Trophoblast cell (in vitro differentiated cells and primary cell): ENCODE data around the gene TNFRSF14.
"Not testable (repeated sequence)": the region's sequence is repeated elsewhere in the genome, so short reads cannot be mapped to it uniquely, and the experiment has no call there.

Experiments used
- DNase-seq, 2 donors: peaks; one replicate each; pipeline ENCODE4 v3.0.0-alpha.2; 2016
- H2AFZ ChIP-seq: 2 replicates; pipeline ENCODE4 v1.6.1; 2013; ENCODE audit warnings: low read length, moderate library complexity, mild to moderate bottlenecking; ENCODE audit not compliant: insufficient read depth, poor library complexity
- H2AK5ac ChIP-seq: 2 replicates; pipeline ENCODE4 v1.6.1; 2013; ENCODE audit warnings: mild to moderate bottlenecking, low read length
- H2BK120ac ChIP-seq: 2 replicates; pipeline ENCODE4 v1.6.1; 2013; ENCODE audit warnings: low read length, mild to moderate bottlenecking, moderate library complexity; ENCODE audit not compliant: insufficient read depth, poor library complexity
- H2BK12ac ChIP-seq: 2 replicates; pipeline ENCODE4 v1.6.1; 2013; ENCODE audit warnings: mild to moderate bottlenecking, low read length, moderate library complexity
- H2BK5ac ChIP-seq: 2 replicates; pipeline ENCODE4 v1.6.1; 2013; ENCODE audit warnings: low read length, low read depth, moderate library complexity, mild to moderate bottlenecking; ENCODE audit not compliant: poor library complexity
- H3K14ac ChIP-seq: 2 replicates; pipeline ENCODE4 v1.6.1; 2013; ENCODE audit warnings: mild to moderate bottlenecking, low read length
- H3K18ac ChIP-seq: 2 replicates; pipeline ENCODE4 v1.6.1; 2013; ENCODE audit warnings: mild to moderate bottlenecking, low read length
- H3K23ac ChIP-seq: 2 replicates; pipeline ENCODE4 v1.6.1; 2013; ENCODE audit warnings: low read length
- H3K27ac ChIP-seq: 2 replicates; pipeline ENCODE4 v1.5.1; 2013; ENCODE audit warnings: low read depth, mild to moderate bottlenecking, inconsistent platforms, low read length, moderate library complexity
- H3K27me3 ChIP-seq: 2 replicates; pipeline ENCODE4 v1.6.1; 2013; ENCODE audit warnings: inconsistent platforms, mild to moderate bottlenecking, low read length, moderate library complexity; ENCODE audit not compliant: insufficient read depth
- H3K36me3 ChIP-seq, 2 experiments: 1 replicate in 1 of 2; 2 replicates in 1 of 2; pipeline ENCODE4 v1.6.1; 2013; ENCODE audit warnings: low read length in 2 of 2, mild to moderate bottlenecking in 2 of 2, moderate library complexity in 1 of 2; ENCODE audit not compliant: insufficient read depth in 2 of 2, control insufficient read depth in 1 of 2
- H3K4ac ChIP-seq: 2 replicates; pipeline ENCODE4 v1.6.1; 2013; ENCODE audit warnings: low read depth, mild to moderate bottlenecking, low read length, moderate library complexity
- H3K4me1 ChIP-seq, 2 experiments: 1 replicate in 1 of 2; 2 replicates in 1 of 2; pipeline ENCODE4 v1.6.1; 2013; ENCODE audit warnings: low read length in 2 of 2, mild to moderate bottlenecking in 2 of 2, moderate library complexity in 1 of 2; ENCODE audit not compliant: insufficient read depth in 2 of 2, control insufficient read depth in 1 of 2
- H3K4me2 ChIP-seq: 2 replicates; pipeline ENCODE4 v1.6.1; 2013; ENCODE audit warnings: inconsistent platforms, mild to moderate bottlenecking, low read length, moderate library complexity
- H3K4me3 ChIP-seq: 2 replicates; pipeline ENCODE4 v1.5.1; 2013; ENCODE audit warnings: mild to moderate bottlenecking, low read depth, low read length, inconsistent platforms
- H3K79me1 ChIP-seq: one replicate; pipeline ENCODE4 v1.6.1; 2013; ENCODE audit warnings: low read length
- H3K79me2 ChIP-seq: 2 replicates; pipeline ENCODE4 v1.6.1; 2013; ENCODE audit warnings: low read length, mild to moderate bottlenecking; ENCODE audit not compliant: control insufficient read depth, insufficient read depth, poor library complexity
- H3K9ac ChIP-seq: 2 replicates; pipeline ENCODE4 v1.6.1; 2013; ENCODE audit warnings: mild to moderate bottlenecking, low read length
- H3K9me3 ChIP-seq: 2 replicates; pipeline ENCODE4 v1.6.1; 2013; ENCODE audit warnings: low read depth, mild to moderate bottlenecking, control low read depth, inconsistent platforms, low read length; ENCODE audit not compliant: insufficient read depth
- H4K12ac ChIP-seq: 2 replicates; pipeline ENCODE4 v1.6.1; 2013; ENCODE audit warnings: low read depth, mild to moderate bottlenecking, low read length, moderate library complexity
- H4K8ac ChIP-seq: 2 replicates; pipeline ENCODE4 v1.6.1; 2013; ENCODE audit warnings: low read depth, mild to moderate bottlenecking, low read length, moderate library complexity
- H4K91ac ChIP-seq: one replicate; pipeline ENCODE4 v1.6.1; 2013; ENCODE audit warnings: low read depth, mild to moderate bottlenecking, low read length, moderate library complexity
- WGBS: extraction: QIAGEN DNeasy Blood & Tissue Kit; methylation state at CpG from one replicate; pipeline ENCODE4 v1.1.7; 2013; ENCODE audit warnings: missing lambda C conversion rate; ENCODE audit not compliant: insufficient read length, insufficient coverage; ENCODE audit errors: extremely low coverage; 5-methylcytosine and 5-hydroxymethylcytosine counted together

TNFRSF14 gene

GRCh38 chr1:2577565-2578075, 21.4 kb downstream of the TNFRSF14 start:
- H3K4ac ChIP-seq, H3K23ac ChIP-seq, H3K36me3 ChIP-seq, H4K12ac ChIP-seq, H3K27me3 ChIP-seq, H2AFZ ChIP-seq, H3K9ac ChIP-seq, H3K9me3 ChIP-seq, H2AK5ac ChIP-seq, H3K79me2 ChIP-seq, H2BK12ac ChIP-seq, H3K27ac ChIP-seq, H2BK5ac ChIP-seq, DNase-seq, H2BK120ac ChIP-seq, H3K18ac ChIP-seq, H3K79me1 ChIP-seq, H3K4me1 ChIP-seq, H3K14ac ChIP-seq, H3K4me3 ChIP-seq, H3K4me2 ChIP-seq: not testable (repeated sequence)
- Histone ChIP-seq H4K91ac (peak overlapping the region; percentile 2), H4K8ac (peak overlapping the region; percentile 2)
- no CpG with 5 or more reads among the region's 23 CpGs for WGBS

- WGBS, result no CpG with 5 or more reads among the region's 4 CpGs
These were observed 22.6 kb downstream of the TNFRSF14 start for GRCh38 chr1:2578758-2579118.

GRCh38 chr1:2580691-2581090, 24.5 kb downstream of the TNFRSF14 start:
- peaks cover 4% of the 10 kb centered on the region for H3K9me3 ChIP-seq
- no peak overlapping the region for H3K18ac ChIP-seq
- H3K27ac ChIP-seq, result no peak overlapping the region
- H2AK5ac ChIP-seq, result no peak overlapping the region
- no peak overlapping the region for H3K9ac ChIP-seq
- no peak overlapping the region for H2BK5ac ChIP-seq
- no peak overlapping the region for H3K4me3 ChIP-seq
- no peak for DNase-seq
- no peak overlapping the region for H2BK120ac ChIP-seq
- no CpG with 5 or more reads among the region's 10 CpGs for WGBS
- no peak overlapping the region for H3K4me2 ChIP-seq
- H3K23ac ChIP-seq, result no peak overlapping the region
- H3K4ac ChIP-seq, result no peak overlapping the region
- no peak overlapping the region for H3K14ac ChIP-seq
- H2BK12ac ChIP-seq, result no peak overlapping the region
- H3K79me2 ChIP-seq, result peaks cover 2% of the 10 kb centered on the region
- peaks cover 2% of the 10 kb centered on the region for H3K79me1 ChIP-seq
- H3K4me1 ChIP-seq, result peaks cover 8 to 14% of the 10 kb centered on the region in 2 experiments
- no peak overlapping the region for H2AFZ ChIP-seq
- no peaks in the 10 kb centered on the region for H3K27me3 ChIP-seq
- no peak overlapping the region for H4K8ac ChIP-seq
- no peak overlapping the region for H4K91ac ChIP-seq
- no peaks in the 10 kb centered on the region for H3K36me3 ChIP-seq
- H4K12ac ChIP-seq, result no peak overlapping the region

More at GRCh38 chr1:2578758-2579118, 22.6 kb downstream of the TNFRSF14 start:
- H3K27ac ChIP-seq, result no peak overlapping the region
- no peak overlapping the region for H4K91ac ChIP-seq
- no peak overlapping the region for H3K14ac ChIP-seq
- no peak for DNase-seq
- no peak overlapping the region for H3K9ac ChIP-seq
- no peak overlapping the region for H3K4me3 ChIP-seq
- peaks cover 4% of the 10 kb centered on the region for H3K9me3 ChIP-seq
- H3K4me2 ChIP-seq, result no peak overlapping the region
- no peaks in the 10 kb centered on the region for H3K79me1 ChIP-seq
- no peak overlapping the region for H2BK120ac ChIP-seq
- peaks cover 6 to 7% of the 10 kb centered on the region in 2 experiments for H3K4me1 ChIP-seq
- no peak overlapping the region for H3K4ac ChIP-seq
- H2BK12ac ChIP-seq, result no peak overlapping the region
- H3K18ac ChIP-seq, result no peak overlapping the region
- H3K36me3 ChIP-seq, result no peaks in the 10 kb centered on the region
- H2AK5ac ChIP-seq, result no peak overlapping the region
- no peaks in the 10 kb centered on the region for H3K27me3 ChIP-seq
- no peak overlapping the region for H4K8ac ChIP-seq
- H2BK5ac ChIP-seq, result no peak overlapping the region
- H3K23ac ChIP-seq, result no peak overlapping the region
- no peak overlapping the region for H4K12ac ChIP-seq
- no peak overlapping the region for H2AFZ ChIP-seq
- no peaks in the 10 kb centered on the region for H3K79me2 ChIP-seq

GRCh38 chr1:2582391-2582790, 26.2 kb downstream of the TNFRSF14 start:
- peak in 1 of 2 donors; percentile 28 for DNase-seq
- peaks cover 9% of the 10 kb centered on the region for H3K79me2 ChIP-seq
- H2BK5ac ChIP-seq, result no peak overlapping the region
- no peak overlapping the region for H2AFZ ChIP-seq
- no peak overlapping the region for H3K27ac ChIP-seq
- H2BK120ac ChIP-seq, result no peak overlapping the region
- H3K27me3 ChIP-seq, result peaks cover under 1% of the 10 kb centered on the region
- no peak overlapping the region for H4K91ac ChIP-seq
- no peak overlapping the region for H2BK12ac ChIP-seq
- no peak overlapping the region for H3K18ac ChIP-seq
- H3K4ac ChIP-seq, result no peak overlapping the region
- H2AK5ac ChIP-seq, result no peak overlapping the region
- no peak overlapping the region for H3K14ac ChIP-seq
- peaks cover 16% of the 10 kb centered on the region for H3K79me1 ChIP-seq
- H3K9ac ChIP-seq, result no peak overlapping the region
- peaks cover 13 to 19% of the 10 kb centered on the region in 2 experiments for H3K4me1 ChIP-seq
- no peak overlapping the region for H3K23ac ChIP-seq
- H3K9me3 ChIP-seq, result peaks cover 4% of the 10 kb centered on the region
- no peak overlapping the region for H3K4me3 ChIP-seq
- no CpG with 5 or more reads among the region's 7 CpGs for WGBS
- H3K36me3 ChIP-seq, result no peaks in the 10 kb centered on the region
- no peak overlapping the region for H3K4me2 ChIP-seq
- no peak overlapping the region for H4K12ac ChIP-seq
- H4K8ac ChIP-seq, result no peak overlapping the region
